ACHN (cell line): ENCODE measurements around the gene ANO2.
A peak's percentile ranks its signal among the peaks of the same experiment; 100 is the strongest.

Experiments
- DNase-seq: peaks from one replicate; pipeline ENCODE4 v3.0.0-alpha.2; 2015
- in situ Hi-C: cut with HindIII; loops from 2 replicates; pipeline ENCODE4 v1.10.0; 2017; ENCODE audit warnings: low sequenced_read_pairs, low pct_ligation_motif_present, low pct_unique_long_range_greater_than_20kb

ANO2 gene

GRCh38 chr12:5966486-5967095 is 21.5 kb upstream of the ANO2 start:
- DNase-seq, result no peak
- in situ Hi-C loops, result no loop called here

GRCh38 chr12:5965950-5966383 is 20.9 kb upstream of the ANO2 start:
- in situ Hi-C loops, result no loop called here
- DNase-seq, result peak; percentile 71

- in situ Hi-C loops, result no loop called here
- DNase-seq, result no peak
Observed at GRCh38 chr12:5964913-5965900, 20.1 kb upstream of the ANO2 start.

- no peak for DNase-seq
- in situ Hi-C loops, result no loop called here
Observed at GRCh38 chr12:5963515-5963914, 18.5 kb upstream of the ANO2 start.

- DNase-seq, result no peak
- in situ Hi-C loops, result no loop called here
Observed at GRCh38 chr12:5960783-5961182, 15.7 kb upstream of the ANO2 start.

GRCh38 chr12:5956987-5957386 is 11.9 kb upstream of the ANO2 start:
- DNase-seq, result no peak
- in situ Hi-C loops, result no loop called here

- in situ Hi-C loops, result no loop called here
- DNase-seq, result no peak
Observed at GRCh38 chr12:5954661-5955060, 9.6 kb upstream of the ANO2 start.

- in situ Hi-C loops, result no loop called here
- DNase-seq, result no peak
Observed at GRCh38 chr12:5953835-5954586, 9.0 kb upstream of the ANO2 start.

- no peak for DNase-seq
- in situ Hi-C loops, result no loop called here
Observed at GRCh38 chr12:5952031-5952430, 7.0 kb upstream of the ANO2 start.

GRCh38 chr12:5948696-5949095 is 3.6 kb upstream of the ANO2 start:
- no peak for DNase-seq
- in situ Hi-C loops, result no loop called here

- no peak for DNase-seq
- in situ Hi-C loops, result no loop called here
Observed at GRCh38 chr12:5947006-5947405, 1.9 kb upstream of the ANO2 start.

- in situ Hi-C loops, result no loop called here
Observed at GRCh38 chr12:5946388-5946787, 1.3 kb upstream of the ANO2 start.

GRCh38 chr12:5944688-5945070 is 380 bp downstream of the ANO2 start:
- in situ Hi-C loops, result no loop called here
- no peak for DNase-seq

More at GRCh38 chr12:5946388-5946787, 1.3 kb upstream of the ANO2 start:
- no peak for DNase-seq

GRCh38 chr12:5944053-5944452 is 1.0 kb downstream of the ANO2 start:
- in situ Hi-C loops, result no loop called here
- no peak for DNase-seq

- in situ Hi-C loops, result no loop called here
- DNase-seq, result no peak
Observed at GRCh38 chr12:5941907-5942306, 3.2 kb downstream of the ANO2 start.

- in situ Hi-C loops, result no loop called here
- no peak for DNase-seq
Observed at GRCh38 chr12:5927732-5928516, 17.1 kb downstream of the ANO2 start.

GRCh38 chr12:5925646-5926045 is 19.4 kb downstream of the ANO2 start:
- in situ Hi-C loops, result no loop called here
- DNase-seq, result no peak

- in situ Hi-C loops, result no loop called here
Observed at GRCh38 chr12:5924342-5924741, 20.7 kb downstream of the ANO2 start.

More at GRCh38 chr12:5924342-5924741, 20.7 kb downstream of the ANO2 start:
- DNase-seq, result no peak
